HCT116 (cell line): ENCODE measurements around the gene UBTD1.

Experiments used
- CTCF ChIP-seq, 3 experiments: fragments of 200-600 bp in 1 of 3; sonication (generic) in 1 of 3; IDR thresholded peaks in 2 of 3; conservative IDR thresholded peaks in 1 of 3; 2 replicates each; pipeline ENCODE4 v1.5.1; 2012 to 2017; ENCODE audit warnings: low read depth in 2 of 3, low read length in 2 of 3, antibody characterized with exemption in 1 of 3, borderline replicate concordance in 1 of 3, control low read depth in 1 of 3, mild to moderate bottlenecking in 1 of 3, mixed read lengths in 1 of 3, mixed run types in 1 of 3, moderate library complexity in 1 of 3; ENCODE audit not compliant: insufficient read depth in 1 of 3
- YY1 ChIP-seq: IDR thresholded peaks from 2 replicates; pipeline ENCODE4 v1.6.1; 2011; ENCODE audit warnings: low read length, low read depth, moderate library complexity, mild to moderate bottlenecking; ENCODE audit not compliant: insufficient replicate concordance; ENCODE audit errors: extremely low read depth
- ZNF274 ChIP-seq: fragments of 200-500 bp; sonication (Bioruptor generic); IDR thresholded peaks from 2 replicates; pipeline ENCODE4 v1.6.1; 2014; ENCODE audit warnings: mild to moderate bottlenecking, low read depth, low read length, inconsistent platforms

DNA sequence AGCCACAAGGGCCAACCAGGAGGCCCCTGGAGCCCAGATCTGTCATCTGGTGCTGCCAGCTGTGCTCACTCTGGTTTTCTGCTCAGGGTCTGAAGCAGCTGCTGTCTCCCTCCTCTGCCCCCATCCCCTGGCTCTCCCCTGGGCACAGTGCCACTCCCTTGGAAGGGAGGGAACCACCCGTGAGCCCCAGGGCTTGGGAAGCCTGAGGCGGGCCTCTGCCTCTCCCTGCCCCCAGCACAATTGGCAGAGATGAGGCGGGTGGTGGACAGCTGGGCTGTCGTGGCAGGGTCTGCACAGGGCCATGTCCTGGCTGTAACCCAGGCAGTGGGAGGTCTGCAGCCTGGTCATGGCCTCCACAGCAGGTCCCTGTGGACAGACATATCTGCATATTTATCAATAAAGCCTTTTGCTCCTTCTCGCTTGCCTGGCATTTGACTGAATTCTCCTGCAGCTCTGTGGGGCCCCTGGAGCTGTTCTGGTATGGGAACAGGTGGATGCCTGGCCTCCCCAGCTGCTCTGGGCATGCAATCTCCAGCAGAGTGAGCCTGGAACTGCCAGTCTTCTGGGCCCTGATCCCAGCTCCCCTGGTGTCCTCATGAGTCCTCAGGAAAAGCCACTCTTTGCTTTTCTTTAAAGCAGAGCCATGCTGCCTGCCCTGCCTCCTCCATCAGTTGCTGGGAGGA, 72.2 kb downstream of the UBTD1 start:
- TF ChIP-seq CTCF (IDR thresholded peaks at IDR 0.05 in 2 of 3, conservative IDR thresholded peaks at IDR 0.05 in 1 of 3; ENCODE audit: borderline replicate concordance in 1 of 3, insufficient read depth in 1 of 3, low read depth in 2 of 3, low read length in 2 of 3) (no peak), YY1 (no peak), ZNF274 (no peak)
